GM08714 (cell line): ENCODE results near the gene TKFC.
A peak's percentile ranks its signal among the peaks of the same experiment; 100 is the strongest.

Experiments
- H3K4me3 ChIP-seq: fragments of 200-500 bp; sonication (Bioruptor generic); 2 replicates; pipeline ENCODE4 v1.5.1; 2014; ENCODE audit warnings: mild to moderate bottlenecking, low read length, inconsistent platforms
- ZNF274 ChIP-seq: IDR thresholded peaks from 2 replicates; pipeline ENCODE4 v1.6.1; 2012; ENCODE audit warnings: mild to moderate bottlenecking, low read depth, low read length

TKFC gene

GRCh38 chr11:61384271-61385242, 51.5 kb downstream of the TKFC start:
- H3K4me3 ChIP-seq, result no peak overlapping the region
- no peak for TF ChIP-seq ZNF274

- no peak overlapping the region for H3K4me3 ChIP-seq
Observed at GRCh38 chr11:61390161-61390560, 57.1 kb downstream of the TKFC start.

DNA sequence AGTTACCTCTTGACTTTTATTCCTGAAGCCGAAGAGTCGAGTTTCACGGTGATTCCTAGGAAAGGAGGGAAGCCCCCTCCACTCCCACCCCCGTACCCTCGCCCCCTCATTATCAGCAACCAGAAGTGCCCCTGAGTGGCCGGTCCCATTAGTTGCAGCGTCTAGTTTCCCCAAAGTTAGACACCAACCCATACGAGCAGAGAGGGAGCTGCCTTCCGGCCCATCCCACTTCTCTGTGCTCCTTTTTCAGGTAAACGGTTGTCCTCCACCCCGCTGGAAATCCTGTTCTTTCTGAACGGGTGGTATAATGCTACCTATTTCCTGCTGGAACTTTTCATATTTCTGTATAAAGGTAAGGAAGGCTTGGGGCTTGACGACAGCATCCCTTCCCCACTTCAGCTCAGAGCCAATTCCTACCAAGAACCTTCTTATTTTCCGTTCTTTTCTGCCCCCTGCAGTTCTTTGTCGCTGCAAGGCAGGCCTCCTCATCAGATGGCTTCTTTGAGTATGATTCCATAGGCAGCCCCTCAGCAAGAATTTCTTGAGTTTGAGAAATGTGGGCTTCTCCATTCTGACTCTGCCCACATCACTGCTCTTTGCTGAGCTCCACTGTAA, 60.1 kb downstream of the TKFC start:
- H3K4me3 ChIP-seq, result peak overlapping the region; percentile 76
- no peak for TF ChIP-seq ZNF274

More at GRCh38 chr11:61390161-61390560, 57.1 kb downstream of the TKFC start:
- TF ChIP-seq ZNF274, result no peak
